HG02588 (cell line): ENCODE results near the gene HMX3.
A peak's percentile ranks its signal among the peaks of the same experiment; 100 is the strongest.

ENCODE experiments used
- ATAC-seq: cut with Tn5 transposase; IDR thresholded peaks from one replicate; pipeline ENCODE4 v1.9.1; 2021; ENCODE audit warnings: mild to moderate bottlenecking, moderate library complexity; ENCODE audit not compliant: unreplicated experiment

The HMX3 gene

GRCh38 chr10:123135415-123136141 is at the start of gene HMX3:
HMX3 (plus strand) TSS chr10:123135970; CDS start chr10:123136051, 81 bp downstream.
- no peak for ATAC-seq

- ATAC-seq: no peak
Measured at GRCh38 chr10:123086281-123086680, 49.5 kb upstream of the HMX3 start.

- no peak for ATAC-seq
Measured at GRCh38 chr10:123087348-123087747, 48.4 kb upstream of the HMX3 start.

- ATAC-seq: no peak
Measured at GRCh38 chr10:123087786-123088185, 48.0 kb upstream of the HMX3 start.

GRCh38 chr10:123092635-123093414 is 42.9 kb upstream of the HMX3 start:
- no peak for ATAC-seq

GRCh38 chr10:123093489-123093888 is 42.3 kb upstream of the HMX3 start:
- no peak for ATAC-seq

- ATAC-seq: no peak
Measured at GRCh38 chr10:123096452-123096851, 39.3 kb upstream of the HMX3 start.

- no peak for ATAC-seq
Measured at GRCh38 chr10:123097039-123097438, 38.7 kb upstream of the HMX3 start.

- no peak for ATAC-seq
Measured at GRCh38 chr10:123100030-123100762, 35.6 kb upstream of the HMX3 start.

- no peak for ATAC-seq
Measured at GRCh38 chr10:123101872-123102271, 33.9 kb upstream of the HMX3 start.

- ATAC-seq: no peak
Measured at GRCh38 chr10:123102673-123103072, 33.1 kb upstream of the HMX3 start.

- ATAC-seq: no peak
Measured at GRCh38 chr10:123103944-123104343, 31.8 kb upstream of the HMX3 start.

- ATAC-seq: no peak
Measured at GRCh38 chr10:123109466-123109865, 26.3 kb upstream of the HMX3 start.

- no peak for ATAC-seq
Measured at GRCh38 chr10:123117644-123118417, 17.9 kb upstream of the HMX3 start.

- no peak for ATAC-seq
Measured at GRCh38 chr10:123119081-123119480, 16.7 kb upstream of the HMX3 start.

GRCh38 chr10:123126246-123126645 is 9.5 kb upstream of the HMX3 start:
- no peak for ATAC-seq

GRCh38 chr10:123129618-123130271 is 6.0 kb upstream of the HMX3 start:
- ATAC-seq: no peak

GRCh38 chr10:123132576-123133477 is 2.9 kb upstream of the HMX3 start:
- ATAC-seq: peak; percentile 54
